Activated B cell treated with CpG ODN at 0.5 μM for 24 hours (primary cell): ENCODE results near the gene CENPX. TPM values are rescaled to one million over a fixed set of nuclear protein-coding genes. Genes with fewer than 3 reads are reported as not detected.

Source experiments
- ATAC-seq: fragments of 200-7000 bp; cut with Tn5 transposase; one replicate; pipeline ENCODE4 v1.10.0; 2021; ENCODE audit warnings: low read depth, mild to moderate bottlenecking, moderate library complexity
- CTCF ChIA-PET: fragments of 350-600 bp; sonication (Branson Sonifier 250); formaldehyde crosslinking; loops from one replicate; lab custom pipeline; 2021; ENCODE audit warnings: antibody characterized with exemption; lab: Charles Lee
- POLR2A ChIA-PET: fragments of 350-600 bp; sonication (Branson Sonifier 250); formaldehyde crosslinking; loops from one replicate; lab custom pipeline; 2021; ENCODE audit warnings: antibody characterized with exemption; lab: Charles Lee
- DNase-seq: peaks from one replicate; pipeline ENCODE4 v3.0.0; 2022
- H3K27ac Mint-ChIP-seq: one replicate; pipeline ENCODE4 v1.8.0; 2020; ENCODE audit warnings: mixed read lengths
- H3K27me3 Mint-ChIP-seq: one replicate; pipeline ENCODE4 v1.8.0; 2021; ENCODE audit warnings: mixed read lengths
- H3K36me3 Mint-ChIP-seq: one replicate; pipeline ENCODE4 v1.8.0; 2021; ENCODE audit warnings: low read depth, mixed read lengths
- H3K4me1 Mint-ChIP-seq: one replicate; pipeline ENCODE4 v1.8.0; 2021; ENCODE audit warnings: mixed read lengths
- H3K4me3 Mint-ChIP-seq: one replicate; pipeline ENCODE4 v1.8.0; 2020; ENCODE audit warnings: mild to moderate bottlenecking, mixed read lengths
- H3K9me3 Mint-ChIP-seq: one replicate; pipeline ENCODE4 v1.8.0; 2020; ENCODE audit warnings: mixed read lengths
- CTCF ChIP-seq: fragments of 200-600 bp; IDR thresholded peaks from one replicate; pipeline ENCODE4 v1.8.0; 2022; ENCODE audit warnings: antibody characterized with exemption, mild to moderate bottlenecking
- intact Hi-C: fragments of 100-400 bp; cut with micrococcal nuclease; formaldehyde crosslinking; loops from one replicate; pipeline ENCODE4 v1.15.1; 2024
- total RNA-seq: library from RNA; stranded (reverse); gene quantifications from 2 replicates; pipeline ENCODE4 v1.2.3, GENCODE V29; 2022

Gene CENPX
- total RNA-seq, 1 donor from 2014 or later: 41.7 TPM

GRCh38 chr17:82029990-82030469 is 7.4 kb upstream of the CENPX start:
- ATAC-seq: no peak
- H3K4me3 Mint-ChIP-seq: no peak overlapping the region
- POLR2A ChIA-PET: interaction anchor here (0.6 to 1.2 kb wide), 2 partner anchors 22 to 26 kb away, joined by 3 read pairs; partner anchors contain the start of genes GPS1 and RFNG

GRCh38 chr17:82029391-82029790 is 6.7 kb upstream of the CENPX start:
- intact Hi-C loops: no loop called here
- POLR2A ChIA-PET: interaction anchor here (1.2 kb wide), 1 partner anchor 23 kb away, joined by 3 read pairs; the partner anchor contains the start of genes GPS1 and RFNG

More at GRCh38 chr17:82029990-82030469, 7.4 kb upstream of the CENPX start:
- Mint-ChIP-seq H3K4me1 (peaks cover 9% of the 10 kb centered on the region), H3K36me3 (peaks cover under 1% of the 10 kb centered on the region), H3K27me3 (peaks cover 2% of the 10 kb centered on the region), H3K9me3 (no peaks in the 10 kb centered on the region), H3K27ac (no peak overlapping the region)
- DNase-seq: no peak
- no peak for TF ChIP-seq CTCF
- intact Hi-C loops: loop anchor here (2.0 to 10.0 kb wide), 2 partner anchors 187 to 265 kb away; no protein-coding TSS in a partner anchor
- CTCF ChIA-PET: interaction anchor here (0.8 to 2.3 kb wide), 8 partner anchors 10 to 292 kb away, joined by 3 to 15 read pairs (median 4); partner anchors contain the start of gene FASN

GRCh38 chr17:82028966-82029365 is 6.3 kb upstream of the CENPX start:
- no peak overlapping the region for H3K4me3 Mint-ChIP-seq
- no peak for ATAC-seq
- H3K36me3 Mint-ChIP-seq: no peaks in the 10 kb centered on the region
- CTCF ChIA-PET: interaction anchor here (1.1 to 2.0 kb wide), 2 partner anchors 9 to 69 kb away, joined by 3 to 7 read pairs; no protein-coding TSS in a partner anchor
- TF ChIP-seq CTCF: no peak
- no peak for DNase-seq
- H3K9me3 Mint-ChIP-seq: no peaks in the 10 kb centered on the region
- peaks cover 2% of the 10 kb centered on the region for H3K27me3 Mint-ChIP-seq
- no peak overlapping the region for H3K27ac Mint-ChIP-seq
- POLR2A ChIA-PET: no interaction called here
- intact Hi-C loops: no loop called here
- peaks cover 11% of the 10 kb centered on the region for H3K4me1 Mint-ChIP-seq

More at GRCh38 chr17:82029391-82029790, 6.7 kb upstream of the CENPX start:
- TF ChIP-seq CTCF: no peak
- peaks cover 9% of the 10 kb centered on the region for H3K4me1 Mint-ChIP-seq
- no peak for DNase-seq
- no peak for ATAC-seq
- H3K27ac Mint-ChIP-seq: no peak overlapping the region
- no peaks in the 10 kb centered on the region for H3K36me3 Mint-ChIP-seq
- peak overlapping the region; percentile 62 for H3K4me3 Mint-ChIP-seq
- CTCF ChIA-PET: interaction anchor here (1.1 to 2.3 kb wide), 4 partner anchors 9 to 126 kb away, joined by 3 to 15 read pairs (median 8); no protein-coding TSS in a partner anchor
- no peaks in the 10 kb centered on the region for H3K9me3 Mint-ChIP-seq
- H3K27me3 Mint-ChIP-seq: peaks cover 2% of the 10 kb centered on the region

GRCh38 chr17:82028246-82028645 is 5.6 kb upstream of the CENPX start:
- Mint-ChIP-seq H3K27ac (no peak overlapping the region), H3K4me1 (peaks cover 15% of the 10 kb centered on the region), H3K9me3 (no peaks in the 10 kb centered on the region), H3K27me3 (peaks cover 2% of the 10 kb centered on the region), H3K4me3 (no peak overlapping the region), H3K36me3 (no peaks in the 10 kb centered on the region)
- ChIA-PET POLR2A (interaction anchor here (0.8 kb wide), 1 partner anchor 8 kb away, joined by 7 read pairs; no protein-coding TSS in a partner anchor), CTCF (no interaction called here)
- no peak for TF ChIP-seq CTCF
- ATAC-seq (no peak), DNase-seq (no peak)
- intact Hi-C loops: no loop called here

- Mint-ChIP-seq H3K36me3 (no peaks in the 10 kb centered on the region), H3K27me3 (peaks cover 2% of the 10 kb centered on the region), H3K4me3 (no peak overlapping the region), H3K9me3 (no peaks in the 10 kb centered on the region), H3K27ac (no peak overlapping the region), H3K4me1 (peaks cover 28% of the 10 kb centered on the region)
- intact Hi-C loops: no loop called here
- POLR2A ChIA-PET: no interaction called here
- ATAC-seq (no peak), DNase-seq (no peak)
- TF ChIP-seq CTCF: no peak
- CTCF ChIA-PET: interaction anchor here (1.4 kb wide), 1 partner anchor 66 kb away, joined by 3 read pairs; no protein-coding TSS in a partner anchor
Measured at GRCh38 chr17:82025401-82026107, 2.9 kb upstream of the CENPX start.
